GM12878 (cell line): ENCODE data around the gene BBS9. TPM values are rescaled to one million over a fixed set of nuclear protein-coding genes. Genes with fewer than 3 reads are reported as not detected.

Source experiments
- BMI1 ChIP-seq: fragments of 450-650 bp; IDR thresholded peaks from 2 replicates; pipeline ENCODE4 v1.6.1; 2016; ENCODE audit warnings: mild to moderate bottlenecking, moderate library complexity, borderline replicate concordance
- CEBPB ChIP-seq, 2 experiments: fragments of 150-350 bp in 1 of 2; IDR thresholded peaks; 2 replicates each; pipeline ENCODE4 v1.6.1; 2012 to 2014; ENCODE audit warnings: low read depth in 2 of 2, low read length in 2 of 2, borderline replicate concordance in 1 of 2, inconsistent platforms in 1 of 2
- EGR1 ChIP-seq, 2 experiments: IDR thresholded peaks; 1 replicate in 1 of 2; 2 replicates in 1 of 2; pipeline ENCODE4 v1.6.1; 2011 to 2012; ENCODE audit warnings: low read depth in 2 of 2, low read length in 2 of 2, borderline replicate concordance in 1 of 2, mild to moderate bottlenecking in 1 of 2, moderate library complexity in 1 of 2
- HDGF ChIP-seq: fragments of 450-650 bp; IDR thresholded peaks from 2 replicates; pipeline ENCODE4 v1.6.1; 2016; ENCODE audit warnings: antibody characterized with exemption
- IKZF1 ChIP-seq: fragments of 450-650 bp; conservative IDR thresholded peaks from 2 replicates; pipeline ENCODE4 v1.6.1; 2017; ENCODE audit warnings: antibody characterized with exemption, mild to moderate bottlenecking
- MEF2B ChIP-seq: fragments of 450-650 bp; IDR thresholded peaks from 2 replicates; pipeline ENCODE4 v1.6.1; 2018; ENCODE audit warnings: mild to moderate bottlenecking, moderate library complexity; ENCODE audit not compliant: partially characterized antibody, poor library complexity, severe bottlenecking
- NR2C2 ChIP-seq: IDR thresholded peaks from 2 replicates; pipeline ENCODE4 v1.6.1; 2011; ENCODE audit warnings: borderline replicate concordance, low read depth; ENCODE audit not compliant: control insufficient read depth, insufficient read length
- NR2F1 ChIP-seq: fragments of 450-650 bp; conservative IDR thresholded peaks from 2 replicates; pipeline ENCODE4 v1.6.1; 2017; ENCODE audit warnings: mild to moderate bottlenecking
- PRDM15 ChIP-seq: fragments of 450-650 bp; formaldehyde crosslinking; IDR thresholded peaks from 2 replicates; pipeline ENCODE4 v1.4.0; 2020; ENCODE audit warnings: mild to moderate bottlenecking, moderate library complexity
- RFX5 ChIP-seq: IDR thresholded peaks from 2 replicates; pipeline ENCODE4 v1.6.1; 2011; ENCODE audit warnings: low read depth, low read length, improper control_type of control experiment
- SREBF2 ChIP-seq: IDR thresholded peaks from 2 replicates; pipeline ENCODE4 v1.6.1; 2012; ENCODE audit warnings: mild to moderate bottlenecking, low read length
- STAT1 ChIP-seq: fragments of 450-650 bp; conservative IDR thresholded peaks from 2 replicates; pipeline ENCODE4 v1.6.1; 2014; ENCODE audit warnings: antibody characterized with exemption, mild to moderate bottlenecking
- TAF1 ChIP-seq: IDR thresholded peaks from 2 replicates; pipeline ENCODE4 v1.6.1; 2011; ENCODE audit warnings: mild to moderate bottlenecking, low read depth, low read length, borderline replicate concordance
- ZNF217 ChIP-seq: fragments of 450-650 bp; IDR thresholded peaks from 2 replicates; pipeline ENCODE4 v1.6.1; 2017; ENCODE audit warnings: antibody characterized with exemption, mild to moderate bottlenecking
- polyA plus RNA-seq, 11 experiments: library from polyadenylated mRNA; depleted of rRNA in 4 of 11; unstranded in 6 of 11; stranded (reverse) in 5 of 11; fragments of >200 nt; fragmentation: Nextera tagmentation in 4 of 11; fragmentation: Illumina TruSeq in 1 of 11; extraction: Ambion mirVana in 4 of 11; extraction: Trizol in 1 of 11; gene quantifications; 1 replicate in 1 of 11; 2 replicates in 10 of 11; pipeline versions ENCODE4 v1.2.1 to v1.2.3, GENCODE V29; 2011 to 2016; ENCODE audit warnings: inconsistent platforms in 2 of 11, missing spikeins in 2 of 11, low read depth in 1 of 11
- total RNA-seq, 4 experiments: library from RNA; depleted of rRNA in 3 of 4; stranded (reverse); fragments of >200 nt in 3 of 4; fragmentation: Illumina TruSeq in 1 of 4; extraction: Trizol in 1 of 4; gene quantifications; 2 replicates each; pipeline versions ENCODE4 v1.2.1 to v1.2.3, GENCODE V29; 2013 to 2021

Gene BBS9
- total and polyA plus RNA-seq, 10 of the 15 experiments (the other 5 are each of a cell fraction or from before 2014, with no cell fraction given), result 1.2 to 5.6 (median 2.3) TPM

- TF ChIP-seq TAF1 (no peak), RFX5 (no peak), HDGF (no peak), MEF2B (peak; percentile 73), BMI1 (peak; percentile 32; the same call in 1 of the 2 replicates), ZNF217 (no peak), PRDM15 (CRISPR knock-in tag) (no peak), CEBPB (IDR thresholded peaks at IDR 0.05; ENCODE audit: borderline replicate concordance in 1 of 2, low read depth in 2 of 2, low read length in 2 of 2) (no peak), SREBF2 (no peak), IKZF1 (0 out of 2 replicates have a peak, but pooled peaks have one; percentile 18), NR2C2 (no peak), EGR1 (IDR thresholded peaks at IDR 0.05; ENCODE audit: borderline replicate concordance in 1 of 2, low read depth in 2 of 2, low read length in 2 of 2) (no peak), NR2F1 (no peak), STAT1 (no peak)
These were observed 462.1 kb downstream of the BBS9 start (continued) for GRCh38 chr7:33591490-33591889.
